Activated CD4-positive, alpha-beta T cell treated with anti-CD3 and anti-CD28 coated beads, Interleukin-2, amount 10 ng/mL, durations not matched to agents 24 days and 14 days (primary cell): ENCODE measurements around the gene TRABD2B. TPM values are rescaled to one million over a fixed set of nuclear protein-coding genes. Genes with fewer than 3 reads are reported as not detected.

Experiments used
- DNase-seq: peaks from one replicate; pipeline ENCODE4 v3.0.0; 2022
- H3K27ac Mint-ChIP-seq: one replicate; pipeline ENCODE4 v1.8.0; 2022; ENCODE audit warnings: mild to moderate bottlenecking, mixed read lengths
- H3K27me3 Mint-ChIP-seq: one replicate; pipeline ENCODE4 v1.8.0; 2022; ENCODE audit warnings: mixed read lengths
- H3K36me3 Mint-ChIP-seq: one replicate; pipeline ENCODE4 v1.8.0; 2022; ENCODE audit warnings: low read depth, mild to moderate bottlenecking, mixed read lengths
- H3K4me1 Mint-ChIP-seq: one replicate; pipeline ENCODE4 v1.8.0; 2021; ENCODE audit warnings: mixed read lengths
- H3K4me3 Mint-ChIP-seq: one replicate; pipeline ENCODE4 v1.8.0; 2022; ENCODE audit warnings: mild to moderate bottlenecking, moderate library complexity, mixed read lengths
- H3K9me3 Mint-ChIP-seq: one replicate; pipeline ENCODE4 v1.8.0; 2021; ENCODE audit warnings: mixed read lengths
- intact Hi-C: fragments of 100-400 bp; cut with micrococcal nuclease; formaldehyde crosslinking; loops from one replicate; pipeline ENCODE4 v1.15.1; 2023
- total RNA-seq: library from RNA; stranded (reverse); gene quantifications from 2 replicates; pipeline ENCODE4 v1.2.3, GENCODE V29; 2022

TRABD2B gene
- total RNA-seq, 1 donor from 2014 or later, result not detected

DNA sequence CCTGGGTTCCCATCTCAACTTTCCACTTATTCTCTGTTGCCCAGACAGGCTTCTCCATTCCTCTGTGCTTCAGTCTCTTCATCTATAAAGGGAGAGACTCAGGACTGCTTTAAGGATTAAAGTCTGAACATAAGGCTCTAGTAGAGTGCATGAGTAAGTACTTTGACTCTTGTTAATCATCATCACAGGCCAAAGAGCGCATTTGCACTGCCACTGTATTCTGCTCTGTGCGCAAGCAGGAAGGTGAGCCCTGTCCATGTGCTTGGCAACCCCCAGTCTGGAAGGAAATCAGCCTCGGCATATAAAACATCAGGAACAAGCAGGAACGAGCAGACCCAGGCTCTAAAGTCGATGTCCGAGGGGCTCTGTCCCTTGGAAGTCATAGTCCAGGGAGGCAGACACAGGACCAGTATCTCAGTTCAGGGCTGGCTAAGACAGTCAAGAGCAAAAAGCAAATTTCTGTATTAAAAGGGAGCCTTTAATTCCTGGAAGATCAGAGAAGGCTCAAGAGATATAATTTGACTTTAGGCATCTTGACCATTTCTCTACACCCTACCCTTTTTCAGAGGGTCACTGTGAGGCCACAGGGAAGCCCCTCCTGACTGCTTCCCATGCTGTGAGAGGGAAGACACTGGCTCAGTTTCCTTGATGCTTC is 131.2 kb downstream of the TRABD2B start:
- Mint-ChIP-seq H3K4me1 (no peaks in the 10 kb centered on the region), H3K9me3 (no peaks in the 10 kb centered on the region), H3K4me3 (no peak overlapping the region), H3K36me3 (no peaks in the 10 kb centered on the region), H3K27ac (no peak overlapping the region), H3K27me3 (peaks cover 9% of the 10 kb centered on the region)
- intact Hi-C loops, result no loop called here
- DNase-seq, result no peak

DNA sequence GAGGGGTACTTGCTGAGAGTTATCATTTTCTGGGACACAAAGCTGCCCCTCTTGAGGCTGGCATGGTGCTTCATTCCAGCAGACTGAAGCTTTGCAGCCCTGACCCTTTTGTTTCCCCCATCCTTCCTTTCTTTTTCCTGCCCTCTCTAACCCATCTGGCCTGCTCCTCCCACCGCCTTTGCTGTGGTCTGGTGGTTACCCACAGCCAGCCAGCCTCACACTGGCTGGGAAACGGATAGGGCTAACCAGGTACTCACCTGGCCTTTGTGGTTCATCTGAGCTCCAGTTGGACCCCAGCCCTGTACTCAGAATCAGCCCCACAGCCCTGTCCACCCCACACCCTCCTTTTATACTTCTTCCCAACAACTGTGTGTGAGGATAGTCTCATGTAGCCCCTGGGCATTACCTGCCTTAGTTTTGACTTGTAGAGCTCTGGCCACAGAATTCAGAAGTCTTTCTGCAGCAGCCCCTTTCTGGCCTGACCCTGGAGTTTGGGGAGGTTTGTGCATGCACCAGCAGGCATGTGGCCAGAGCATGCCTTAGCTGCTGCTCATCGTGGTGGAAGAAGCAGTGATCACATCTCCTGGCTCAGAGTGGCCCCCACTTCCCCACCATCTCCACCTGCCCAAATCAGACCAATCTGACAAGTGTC is 138.0 kb downstream of the TRABD2B start:
- H3K4me3 Mint-ChIP-seq, result no peak overlapping the region
- intact Hi-C loops, result no loop called here
- H3K4me1 Mint-ChIP-seq, result peaks cover 6% of the 10 kb centered on the region
- H3K27me3 Mint-ChIP-seq, result peaks cover 9% of the 10 kb centered on the region
- no peaks in the 10 kb centered on the region for H3K9me3 Mint-ChIP-seq
- H3K27ac Mint-ChIP-seq, result no peak overlapping the region
- no peaks in the 10 kb centered on the region for H3K36me3 Mint-ChIP-seq
- no peak for DNase-seq

DNA sequence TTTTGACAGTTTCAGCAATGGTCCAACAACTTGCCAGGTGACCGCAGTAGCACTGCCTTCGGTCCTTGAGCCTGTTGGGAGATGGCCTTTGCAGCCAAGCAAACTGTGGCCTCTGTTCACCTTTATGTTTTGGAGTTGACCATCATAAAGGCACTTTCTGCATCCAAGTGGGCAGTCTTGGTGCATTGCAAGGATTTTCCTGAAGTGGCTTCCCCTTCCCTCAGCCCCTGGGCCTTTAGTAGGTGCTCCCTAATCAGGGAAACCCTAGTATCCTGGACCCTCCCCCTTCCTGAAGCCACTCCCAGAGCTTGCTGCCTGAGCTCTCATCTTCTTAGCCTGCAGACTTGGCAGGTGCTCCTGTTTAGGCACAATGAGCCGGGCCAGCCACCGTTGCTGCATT is 140.2 kb downstream of the TRABD2B start:
- H3K4me3 Mint-ChIP-seq, result no peak overlapping the region
- H3K4me1 Mint-ChIP-seq, result peaks cover 6% of the 10 kb centered on the region
- DNase-seq, result no peak
- H3K36me3 Mint-ChIP-seq, result no peaks in the 10 kb centered on the region
- H3K27me3 Mint-ChIP-seq, result peaks cover 3% of the 10 kb centered on the region
- H3K27ac Mint-ChIP-seq, result no peak overlapping the region
- intact Hi-C loops, result no loop called here
- no peaks in the 10 kb centered on the region for H3K9me3 Mint-ChIP-seq

DNA sequence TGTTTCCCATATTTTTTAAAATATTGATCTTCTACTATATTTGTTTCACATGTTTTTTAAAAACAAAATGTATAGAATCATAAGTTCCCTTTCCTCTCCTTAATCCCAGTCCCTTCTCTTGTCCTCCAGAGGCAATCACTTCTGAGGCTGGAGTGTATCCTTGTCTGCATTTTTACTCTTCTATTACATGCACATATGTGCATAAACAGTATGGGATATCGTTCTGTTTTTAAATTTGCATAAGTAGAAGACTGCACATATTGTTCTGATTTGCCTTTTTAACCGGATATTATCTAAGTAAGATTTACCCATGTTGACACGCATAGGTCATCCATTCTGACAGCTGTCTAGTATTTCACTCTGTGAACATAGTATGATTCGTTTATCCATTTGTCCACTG is 142.0 kb downstream of the TRABD2B start:
- Mint-ChIP-seq H3K4me3 (no peak overlapping the region), H3K27ac (no peak overlapping the region), H3K4me1 (peaks cover 6% of the 10 kb centered on the region), H3K27me3 (no peaks in the 10 kb centered on the region), H3K36me3 (no peaks in the 10 kb centered on the region), H3K9me3 (no peaks in the 10 kb centered on the region)
- intact Hi-C loops, result no loop called here
- DNase-seq, result no peak

DNA sequence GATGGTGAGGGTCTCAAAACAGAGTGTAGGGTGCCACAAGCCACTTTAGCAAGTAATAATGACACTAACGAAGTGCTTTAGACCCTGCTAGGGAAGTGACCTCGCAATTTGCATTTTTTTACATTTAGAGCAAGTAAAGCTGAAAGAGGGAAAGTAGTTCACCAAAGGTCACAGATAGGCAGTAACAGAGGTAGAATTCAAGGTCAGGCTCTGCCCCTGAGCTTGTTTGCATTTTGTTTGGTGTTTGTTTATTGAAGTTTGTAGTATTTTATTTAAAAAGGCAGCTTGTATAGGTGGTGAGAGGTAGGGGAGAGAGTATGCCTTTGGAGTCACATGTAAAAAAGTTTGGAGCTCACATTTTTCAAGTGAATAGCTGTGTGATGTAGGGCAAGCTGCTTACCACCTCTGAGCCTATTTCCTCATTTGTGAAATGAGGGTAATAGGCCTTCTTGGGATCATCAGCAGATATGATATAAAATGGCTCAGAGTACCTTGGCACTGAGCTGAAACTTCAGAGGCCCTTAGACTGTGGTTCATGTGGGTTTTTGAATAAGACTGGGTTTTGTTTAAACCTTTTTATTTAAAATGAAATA is 142.5 kb downstream of the TRABD2B start:
- Mint-ChIP-seq H3K4me3 (no peak overlapping the region), H3K27me3 (no peaks in the 10 kb centered on the region), H3K4me1 (peaks cover 6% of the 10 kb centered on the region), H3K36me3 (no peaks in the 10 kb centered on the region), H3K9me3 (no peaks in the 10 kb centered on the region), H3K27ac (no peak overlapping the region)
- intact Hi-C loops, result no loop called here
- no peak for DNase-seq

DNA sequence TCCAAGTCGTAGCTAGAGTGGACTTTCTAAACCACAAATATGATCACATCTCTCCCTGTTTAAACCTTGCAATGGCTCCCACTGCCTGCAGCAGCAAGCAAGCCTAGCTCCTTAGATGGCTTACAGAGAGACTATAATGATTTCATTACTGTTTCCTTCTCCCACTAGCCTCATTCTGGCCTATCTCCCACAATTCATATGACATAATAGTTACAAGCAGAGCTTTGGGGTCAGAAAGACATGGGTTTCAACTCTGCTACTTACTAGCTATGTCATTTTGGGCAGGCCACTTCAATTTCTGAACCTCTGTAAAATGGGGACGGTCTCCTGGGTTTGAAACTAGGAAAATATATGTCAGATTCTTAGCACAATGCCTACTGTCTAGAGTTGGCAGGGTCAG is 143.3 kb downstream of the TRABD2B start:
- H3K27ac Mint-ChIP-seq, result no peak overlapping the region
- H3K4me1 Mint-ChIP-seq, result peaks cover under 1% of the 10 kb centered on the region
- no peaks in the 10 kb centered on the region for H3K36me3 Mint-ChIP-seq
- DNase-seq, result no peak
- H3K4me3 Mint-ChIP-seq, result no peak overlapping the region
- no peaks in the 10 kb centered on the region for H3K9me3 Mint-ChIP-seq
- no peaks in the 10 kb centered on the region for H3K27me3 Mint-ChIP-seq
- intact Hi-C loops, result no loop called here

DNA sequence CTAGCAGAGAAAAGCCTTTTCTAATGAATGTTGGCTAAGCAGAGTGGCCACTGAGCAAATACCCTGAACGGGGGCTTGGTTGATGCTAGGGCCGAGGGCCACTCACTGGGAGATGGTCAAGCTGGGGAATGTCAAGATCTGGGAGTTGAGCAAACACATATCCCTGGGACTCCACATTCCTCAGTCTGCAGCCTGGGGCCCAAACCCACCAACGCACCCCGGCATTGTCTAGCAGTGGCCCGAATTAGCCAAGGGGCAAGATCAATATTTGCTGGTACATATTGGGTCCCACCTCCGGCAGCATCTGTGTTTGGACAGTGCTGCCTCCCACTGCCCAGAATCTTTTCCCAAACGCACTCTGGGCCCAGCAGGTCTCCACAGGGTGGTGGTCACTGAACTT is 144.1 kb downstream of the TRABD2B start:
- DNase-seq, result no peak

DNA sequence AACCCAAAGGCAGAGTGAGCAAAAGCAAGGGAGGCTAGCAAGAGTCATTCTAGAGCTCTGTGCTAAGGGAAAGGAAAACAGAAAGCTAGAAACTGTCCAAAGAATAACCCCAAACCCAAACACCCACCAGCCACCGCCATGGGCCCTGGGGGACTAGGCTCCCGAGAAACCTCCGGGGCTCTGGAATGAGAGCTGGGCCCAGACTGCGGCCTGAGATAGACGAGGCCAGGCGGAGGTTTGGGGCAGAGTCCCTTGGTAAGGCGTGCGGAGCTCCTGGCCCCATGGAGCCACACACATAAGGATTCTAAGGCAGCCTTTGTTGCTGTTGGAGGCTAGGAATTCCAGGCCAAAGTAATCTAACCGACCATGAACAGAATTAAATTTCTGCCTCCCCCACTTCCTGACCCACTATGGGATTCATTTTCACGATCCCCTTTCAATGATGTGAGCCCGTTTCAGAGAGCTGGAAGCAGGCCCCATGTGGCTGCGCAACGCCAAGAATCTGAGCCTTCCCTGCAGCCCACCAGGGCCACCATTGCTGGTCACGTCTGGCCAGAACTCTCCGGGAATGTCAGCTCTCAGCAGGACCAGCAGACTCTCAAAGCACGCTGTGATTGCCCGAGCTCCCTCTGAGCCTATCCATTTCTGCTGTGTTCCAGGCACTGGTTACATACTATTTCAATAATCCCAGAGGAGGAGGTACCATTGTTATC is 145.0 kb downstream of the TRABD2B start:
- intact Hi-C loops, result no loop called here
- no peak for DNase-seq
- Mint-ChIP-seq H3K36me3 (no peaks in the 10 kb centered on the region), H3K4me1 (no peaks in the 10 kb centered on the region), H3K27ac (no peak overlapping the region), H3K4me3 (no peak overlapping the region), H3K9me3 (no peaks in the 10 kb centered on the region), H3K27me3 (no peaks in the 10 kb centered on the region)

More for the DNA sequence above, 144.1 kb downstream of the TRABD2B start:
- Mint-ChIP-seq H3K4me1 (no peaks in the 10 kb centered on the region), H3K27ac (no peak overlapping the region), H3K36me3 (no peaks in the 10 kb centered on the region), H3K27me3 (no peaks in the 10 kb centered on the region), H3K9me3 (no peaks in the 10 kb centered on the region), H3K4me3 (no peak overlapping the region)
- intact Hi-C loops, result no loop called here

DNA sequence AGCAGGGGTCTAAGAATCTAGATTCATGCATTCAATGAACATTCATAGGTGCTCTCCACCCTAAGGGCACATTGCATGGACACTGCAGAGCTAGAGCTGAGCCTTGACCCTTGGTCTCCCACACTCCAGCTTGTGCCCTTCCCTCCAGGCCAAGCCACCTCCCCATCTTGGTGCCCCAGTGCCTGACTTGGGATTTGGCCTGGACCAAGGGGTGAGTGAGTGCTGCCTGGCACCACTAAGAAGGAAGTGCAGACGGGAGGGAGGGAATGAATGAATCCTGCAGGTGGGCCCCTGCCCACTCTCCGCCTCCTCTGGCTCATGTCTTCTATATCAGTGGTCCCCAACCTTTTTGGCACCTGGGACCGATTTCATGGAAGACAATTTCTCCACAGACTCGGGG is 146.7 kb downstream of the TRABD2B start:
- intact Hi-C loops, result no loop called here
- H3K27me3 Mint-ChIP-seq, result peaks cover 2% of the 10 kb centered on the region
- H3K36me3 Mint-ChIP-seq, result no peaks in the 10 kb centered on the region
- H3K27ac Mint-ChIP-seq, result no peak overlapping the region
- DNase-seq, result no peak
- H3K4me1 Mint-ChIP-seq, result no peaks in the 10 kb centered on the region
- no peak overlapping the region for H3K4me3 Mint-ChIP-seq
- no peaks in the 10 kb centered on the region for H3K9me3 Mint-ChIP-seq

DNA sequence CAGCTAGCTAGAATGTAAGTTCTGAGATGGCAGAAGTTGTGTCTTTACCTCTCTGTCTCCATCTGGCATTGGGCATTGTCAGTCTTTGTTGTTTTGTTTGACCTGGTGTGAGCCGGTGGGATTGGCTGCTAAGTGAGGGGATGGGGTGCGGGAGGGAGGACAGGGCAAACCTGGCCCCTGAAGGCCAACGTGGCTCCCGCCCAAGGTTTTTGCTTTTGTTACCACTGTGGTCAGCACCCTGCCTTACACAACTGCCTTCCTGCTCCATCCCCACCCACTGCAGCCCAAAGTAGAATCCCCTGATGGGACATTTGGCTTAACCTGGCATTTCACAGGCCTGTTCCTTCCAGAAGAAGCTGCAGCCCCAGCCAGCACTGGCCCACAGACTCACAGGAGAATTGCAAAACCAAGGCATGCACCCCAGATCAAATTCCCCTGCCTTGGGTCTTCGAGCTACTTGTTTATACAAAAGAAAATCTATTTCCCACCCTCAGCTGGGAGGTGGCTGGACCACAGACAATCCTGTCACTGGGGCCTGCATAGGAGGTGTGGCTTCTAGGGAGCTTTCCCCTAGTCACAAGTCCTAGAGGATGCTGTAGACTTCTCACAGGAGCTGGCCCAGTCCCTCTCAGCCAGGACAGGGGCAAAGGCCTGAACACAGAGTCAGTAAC is 147.5 kb downstream of the TRABD2B start:
- intact Hi-C loops, result no loop called here
- Mint-ChIP-seq H3K4me3 (no peak overlapping the region), H3K9me3 (no peaks in the 10 kb centered on the region), H3K36me3 (no peaks in the 10 kb centered on the region), H3K4me1 (no peaks in the 10 kb centered on the region), H3K27me3 (peaks cover 2% of the 10 kb centered on the region), H3K27ac (no peak overlapping the region)
- no peak for DNase-seq

DNA sequence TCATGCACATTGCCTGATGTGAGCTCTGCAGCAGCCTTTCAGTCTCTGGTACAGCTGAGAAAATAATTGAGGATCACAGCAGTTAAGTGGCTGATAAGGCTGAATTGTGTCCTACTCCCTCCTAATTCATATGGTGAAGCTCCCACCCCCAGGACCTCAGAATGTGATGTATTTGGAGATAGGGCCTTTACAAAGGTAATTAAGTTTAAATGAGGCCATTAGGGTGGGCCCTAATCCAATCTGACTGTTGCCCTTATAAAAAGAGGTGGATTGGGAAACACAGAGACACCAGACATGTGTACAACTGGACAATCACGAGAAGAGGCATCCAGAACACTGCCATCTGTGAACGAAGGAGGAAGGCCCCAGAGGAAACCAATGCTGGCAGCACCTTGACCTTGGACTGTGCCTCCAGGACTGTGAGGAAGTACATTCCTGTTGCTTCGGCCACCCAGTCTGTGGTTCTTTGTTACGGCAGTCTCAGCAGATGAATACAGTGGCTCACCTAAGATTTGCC is 148.1 kb downstream of the TRABD2B start:
- Mint-ChIP-seq H3K36me3 (no peaks in the 10 kb centered on the region), H3K27me3 (peaks cover 2% of the 10 kb centered on the region), H3K4me1 (no peaks in the 10 kb centered on the region), H3K4me3 (no peak overlapping the region), H3K9me3 (no peaks in the 10 kb centered on the region), H3K27ac (no peak overlapping the region)
- no peak for DNase-seq
- intact Hi-C loops, result no loop called here

DNA sequence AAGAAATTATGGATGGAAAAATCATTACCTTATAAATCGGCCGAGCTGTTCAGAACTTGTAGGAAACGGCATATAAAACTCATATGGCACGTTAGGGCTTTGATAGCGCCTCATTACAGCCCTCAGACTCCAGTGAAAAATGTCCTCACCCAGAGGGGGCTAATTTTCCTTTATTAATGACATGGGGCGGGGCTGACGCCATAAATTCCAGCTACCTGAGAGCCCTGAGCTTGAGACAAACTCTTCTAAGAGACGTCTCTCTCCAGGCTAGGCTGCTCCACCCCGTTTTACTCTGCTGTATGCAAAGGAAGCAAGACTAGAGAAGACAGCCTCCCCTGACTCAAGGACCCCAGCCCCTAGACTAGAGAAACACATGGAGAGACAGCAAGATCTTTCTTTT is 149.4 kb downstream of the TRABD2B start:
- H3K36me3 Mint-ChIP-seq, result no peaks in the 10 kb centered on the region
- intact Hi-C loops, result no loop called here
- DNase-seq, result no peak
- H3K9me3 Mint-ChIP-seq, result no peaks in the 10 kb centered on the region
- no peak overlapping the region for H3K27ac Mint-ChIP-seq
- no peaks in the 10 kb centered on the region for H3K4me1 Mint-ChIP-seq
- no peak overlapping the region for H3K4me3 Mint-ChIP-seq
- H3K27me3 Mint-ChIP-seq, result peaks cover 9% of the 10 kb centered on the region

DNA sequence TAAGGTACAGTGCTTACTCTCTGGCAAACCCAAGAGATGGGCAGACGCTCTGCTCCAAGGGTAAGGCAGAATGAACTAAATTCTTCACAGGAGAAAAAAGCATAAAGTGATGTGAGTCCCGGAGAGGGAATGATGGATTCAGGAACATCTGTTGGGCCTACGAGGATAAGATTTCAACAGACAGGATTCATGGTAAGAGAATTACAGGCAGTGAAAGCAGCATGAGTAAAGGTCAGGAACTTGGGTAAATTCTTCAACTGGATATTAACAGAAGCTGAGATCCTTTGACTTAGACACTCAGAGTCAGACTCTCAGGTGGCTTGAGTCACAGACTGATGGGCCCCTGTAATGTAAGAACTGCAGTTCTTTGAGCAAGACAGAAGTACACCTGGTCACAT is 152.6 kb downstream of the TRABD2B start:
- H3K36me3 Mint-ChIP-seq, result no peaks in the 10 kb centered on the region
- H3K9me3 Mint-ChIP-seq, result no peaks in the 10 kb centered on the region
- H3K4me1 Mint-ChIP-seq, result no peaks in the 10 kb centered on the region
- no peak overlapping the region for H3K4me3 Mint-ChIP-seq
- intact Hi-C loops, result no loop called here
- no peak overlapping the region for H3K27ac Mint-ChIP-seq
- peaks cover 11% of the 10 kb centered on the region for H3K27me3 Mint-ChIP-seq
- DNase-seq, result no peak
